ENCODE data around the gene HYKK.

HYKK gene

GRCh38 chr15:78533331-78533730 lies 26.0 kb downstream of the HYKK start:
- Histone ChIP-seq H3K36me3 (ENCODE audit: insufficient read depth, low read length) (no peaks in the 10 kb centered on the region), H3K79me2 (ENCODE audit: insufficient read depth, low read length) (no peaks in the 10 kb centered on the region), H3K4me1 (ENCODE audit: insufficient read depth, low read length, poor library complexity, severe bottlenecking) (no peaks in the 10 kb centered on the region), H3K4me3 (ENCODE audit: low read length, poor library complexity, severe bottlenecking) (no peak overlapping the region), H3K9ac (ENCODE audit: low read depth, low read length, poor library complexity, severe bottlenecking) (no peak overlapping the region), H3K4me2 (ENCODE audit: low read depth, low read length, poor library complexity, severe bottlenecking) (no peak overlapping the region), H2AFZ (ENCODE audit: low read length) (no peak overlapping the region), H3K27me3 (ENCODE audit: insufficient read depth, low read length, poor library complexity, severe bottlenecking) (no peaks in the 10 kb centered on the region), H3F3A (ENCODE audit: low read depth) (no peaks in the 10 kb centered on the region), H3K9me2 (replicated peaks; ENCODE audit: low read depth, low read length) (no peaks in the 10 kb centered on the region), H4K20me1 (ENCODE audit: insufficient read depth, low read length, poor library complexity, severe bottlenecking) (no peaks in the 10 kb centered on the region), H3K9me3 (ENCODE audit: insufficient read depth, low read depth, low read length) (no peaks in the 10 kb centered on the region)
- TF ChIP-seq, protein P1, sequence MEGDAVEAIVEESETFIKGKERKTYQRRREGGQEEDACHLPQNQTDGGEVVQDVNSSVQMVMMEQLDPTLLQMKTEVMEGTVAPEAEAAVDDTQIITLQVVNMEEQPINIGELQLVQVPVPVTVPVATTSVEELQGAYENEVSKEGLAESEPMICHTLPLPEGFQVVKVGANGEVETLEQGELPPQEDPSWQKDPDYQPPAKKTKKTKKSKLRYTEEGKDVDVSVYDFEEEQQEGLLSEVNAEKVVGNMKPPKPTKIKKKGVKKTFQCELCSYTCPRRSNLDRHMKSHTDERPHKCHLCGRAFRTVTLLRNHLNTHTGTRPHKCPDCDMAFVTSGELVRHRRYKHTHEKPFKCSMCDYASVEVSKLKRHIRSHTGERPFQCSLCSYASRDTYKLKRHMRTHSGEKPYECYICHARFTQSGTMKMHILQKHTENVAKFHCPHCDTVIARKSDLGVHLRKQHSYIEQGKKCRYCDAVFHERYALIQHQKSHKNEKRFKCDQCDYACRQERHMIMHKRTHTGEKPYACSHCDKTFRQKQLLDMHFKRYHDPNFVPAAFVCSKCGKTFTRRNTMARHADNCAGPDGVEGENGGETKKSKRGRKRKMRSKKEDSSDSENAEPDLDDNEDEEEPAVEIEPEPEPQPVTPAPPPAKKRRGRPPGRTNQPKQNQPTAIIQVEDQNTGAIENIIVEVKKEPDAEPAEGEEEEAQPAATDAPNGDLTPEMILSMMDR (conservative IDR thresholded peaks at IDR 0.05; ENCODE audit: low read length) = no peak
- no peak for TF ChIP-seq EZH2phosphoT487 (IDR thresholded peaks at IDR 0.05; ENCODE audit: borderline replicate concordance)

GRCh38 chr15:78536134-78536533 lies 28.8 kb downstream of the HYKK start:
- no peaks in the 10 kb centered on the region for H3K36me3 ChIP-seq (ENCODE audit: insufficient read depth, low read length)
- no peaks in the 10 kb centered on the region for H3K9me2 ChIP-seq (replicated peaks; ENCODE audit: low read depth, low read length)
- no peak overlapping the region for H3K9ac ChIP-seq (ENCODE audit: low read depth, low read length, poor library complexity, severe bottlenecking)
- peaks cover 4% of the 10 kb centered on the region for H4K20me1 ChIP-seq (ENCODE audit: insufficient read depth, low read length, poor library complexity, severe bottlenecking)
- H3K4me2 ChIP-seq (ENCODE audit: low read depth, low read length, poor library complexity, severe bottlenecking) = no peak overlapping the region
- no peak for TF ChIP-seq EZH2phosphoT487 (IDR thresholded peaks at IDR 0.05; ENCODE audit: borderline replicate concordance)
- TF ChIP-seq, protein P1 (conservative IDR thresholded peaks at IDR 0.05; ENCODE audit: low read length) = no peak
- no peaks in the 10 kb centered on the region for H3F3A ChIP-seq (ENCODE audit: low read depth)
- H3K4me3 ChIP-seq (ENCODE audit: low read length, poor library complexity, severe bottlenecking) = no peak overlapping the region
- peaks cover 11% of the 10 kb centered on the region for H3K79me2 ChIP-seq (ENCODE audit: insufficient read depth, low read length)
- H3K9me3 ChIP-seq (ENCODE audit: insufficient read depth, low read depth, low read length) = no peaks in the 10 kb centered on the region
- H2AFZ ChIP-seq (ENCODE audit: low read length) = no peak overlapping the region
- no peaks in the 10 kb centered on the region for H3K27me3 ChIP-seq (ENCODE audit: insufficient read depth, low read length, poor library complexity, severe bottlenecking)
- peaks cover 7% of the 10 kb centered on the region for H3K4me1 ChIP-seq (ENCODE audit: insufficient read depth, low read length, poor library complexity, severe bottlenecking)

GRCh38 chr15:78537266-78537905 lies 30.0 kb downstream of the HYKK start:
- H3K36me3 ChIP-seq (ENCODE audit: insufficient read depth, low read length) = 0 out of 2 replicates have a peak, but pooled peaks cover 1% of the 10 kb centered on the region
- no peak overlapping the region for H3K9ac ChIP-seq (ENCODE audit: low read depth, low read length, poor library complexity, severe bottlenecking)
- H3K4me3 ChIP-seq (ENCODE audit: low read length, poor library complexity, severe bottlenecking) = no peak overlapping the region
- H2AFZ ChIP-seq (ENCODE audit: low read length) = no peak overlapping the region
- no peaks in the 10 kb centered on the region for H3K27me3 ChIP-seq (ENCODE audit: insufficient read depth, low read length, poor library complexity, severe bottlenecking)
- no peak for TF ChIP-seq EZH2phosphoT487 (IDR thresholded peaks at IDR 0.05; ENCODE audit: borderline replicate concordance)
- TF ChIP-seq, protein P1 (conservative IDR thresholded peaks at IDR 0.05; ENCODE audit: low read length) = no peak
- H3K4me1 ChIP-seq (ENCODE audit: insufficient read depth, low read length, poor library complexity, severe bottlenecking) = peaks cover 20% of the 10 kb centered on the region
- no peaks in the 10 kb centered on the region for H3K9me2 ChIP-seq (replicated peaks; ENCODE audit: low read depth, low read length)
- H3F3A ChIP-seq (ENCODE audit: low read depth) = no peaks in the 10 kb centered on the region
- peaks cover 24% of the 10 kb centered on the region for H3K79me2 ChIP-seq (ENCODE audit: insufficient read depth, low read length)
- no peak overlapping the region for H3K4me2 ChIP-seq (ENCODE audit: low read depth, low read length, poor library complexity, severe bottlenecking)
- peaks cover 17% of the 10 kb centered on the region for H4K20me1 ChIP-seq (ENCODE audit: insufficient read depth, low read length, poor library complexity, severe bottlenecking)
- no peaks in the 10 kb centered on the region for H3K9me3 ChIP-seq (ENCODE audit: insufficient read depth, low read depth, low read length)
